Ureter (tissue), 1 donor: ENCODE results near the gene RNF138. TPM values are rescaled to one million over a fixed set of nuclear protein-coding genes. Genes with fewer than 3 reads are reported as not detected.
"Not testable (repeated sequence)": the region's sequence is repeated elsewhere in the genome, so short reads cannot be mapped to it uniquely, and the experiment has no call there.

ENCODE experiments used
- DNase-seq: peaks from one replicate; pipeline ENCODE4 v3.0.0-alpha.2; 2020; ENCODE audit warnings: low spot score
- total RNA-seq: library from RNA; stranded (reverse); gene quantifications from one replicate; pipeline ENCODE4 v1.2.4, GENCODE V29; 2023
- donor health status: DM: yes; HTN: yes; CAD: no.

RNF138 gene
- total RNA-seq, 1 donor from 2014 or later, result 19.3 TPM

GRCh38 chr18:32095192-32095899, 3.7 kb downstream of the RNF138 start:
- no peak for DNase-seq

GRCh38 chr18:32095900-32096229, 4.2 kb downstream of the RNF138 start:
- DNase-seq, result no peak

- no peak for DNase-seq
These were observed 5.3 kb downstream of the RNF138 start for GRCh38 chr18:32096946-32097345.

- no peak for DNase-seq
These were observed 12.8 kb downstream of the RNF138 start for GRCh38 chr18:32104516-32104915.

GRCh38 chr18:32110005-32110404, 18.3 kb downstream of the RNF138 start:
- DNase-seq, result no peak

- DNase-seq, result no peak
These were observed 20.0 kb downstream of the RNF138 start for GRCh38 chr18:32111706-32112105.

- DNase-seq, result no peak
These were observed 21.2 kb downstream of the RNF138 start for GRCh38 chr18:32112826-32113225.

GRCh38 chr18:32114293-32114942, 22.7 kb downstream of the RNF138 start:
- no peak for DNase-seq

- DNase-seq, result no peak
These were observed 30.4 kb downstream of the RNF138 start for GRCh38 chr18:32122039-32122438.

GRCh38 chr18:32126538-32126937, 34.9 kb downstream of the RNF138 start:
- DNase-seq, result no peak

GRCh38 chr18:32135625-32136024, 44.0 kb downstream of the RNF138 start:
- DNase-seq, result no peak

GRCh38 chr18:32138332-32138982, 46.8 kb downstream of the RNF138 start:
- no peak for DNase-seq

GRCh38 chr18:32139835-32140283, 48.2 kb downstream of the RNF138 start:
- DNase-seq, result no peak

GRCh38 chr18:32148185-32148870, 56.7 kb downstream of the RNF138 start:
- no peak for DNase-seq

- no peak for DNase-seq
These were observed 61.2 kb downstream of the RNF138 start for GRCh38 chr18:32152705-32153448.

- no peak for DNase-seq
These were observed 65.2 kb downstream of the RNF138 start for GRCh38 chr18:32156855-32157254.

GRCh38 chr18:32157580-32157979, 65.9 kb downstream of the RNF138 start:
- no peak for DNase-seq

- DNase-seq, result peak; percentile 84
These were observed 66.5 kb downstream of the RNF138 start for GRCh38 chr18:32158108-32158624.

GRCh38 chr18:32158631-32159030, 67.0 kb downstream of the RNF138 start:
- not testable (repeated sequence) for DNase-seq

GRCh38 chr18:32160547-32160946, 68.9 kb downstream of the RNF138 start:
- DNase-seq, result no peak

GRCh38 chr18:32167980-32168730, 76.5 kb downstream of the RNF138 start:
- DNase-seq, result no peak
